ENCODE data around the gene CNOT10.

The CNOT10 gene

GRCh38 chr3:32743934-32744333, 58.9 kb downstream of the CNOT10 start:
- Histone ChIP-seq H3K9ac (ENCODE audit: low read depth in 1 of 2, low read length in 2 of 2) (no peak overlapping the region), H3K9me3 (ENCODE audit: control insufficient read depth in 1 of 2, low read length in 2 of 2) (no peaks in the 10 kb centered on the region), H3K36me3 (ENCODE audit: control insufficient read depth in 1 of 2, insufficient read depth in 2 of 2, low read length in 2 of 2) (peaks cover 0 to 12% of the 10 kb centered on the region in 2 donors), H3K27ac (ENCODE audit: low read depth, low read length) (no peak overlapping the region), H3K4me3 (ENCODE audit: low read depth in 1 of 2, low read length in 2 of 2) (no peak overlapping the region), H3K4me1 (ENCODE audit: control insufficient read depth in 1 of 2, insufficient read depth in 2 of 2, low read length in 2 of 2) (no peaks in the 10 kb centered on the region), H3K27me3 (ENCODE audit: control insufficient read depth in 1 of 2, insufficient read depth in 2 of 2, low read length in 2 of 2) (no peaks in the 10 kb centered on the region)

DNA sequence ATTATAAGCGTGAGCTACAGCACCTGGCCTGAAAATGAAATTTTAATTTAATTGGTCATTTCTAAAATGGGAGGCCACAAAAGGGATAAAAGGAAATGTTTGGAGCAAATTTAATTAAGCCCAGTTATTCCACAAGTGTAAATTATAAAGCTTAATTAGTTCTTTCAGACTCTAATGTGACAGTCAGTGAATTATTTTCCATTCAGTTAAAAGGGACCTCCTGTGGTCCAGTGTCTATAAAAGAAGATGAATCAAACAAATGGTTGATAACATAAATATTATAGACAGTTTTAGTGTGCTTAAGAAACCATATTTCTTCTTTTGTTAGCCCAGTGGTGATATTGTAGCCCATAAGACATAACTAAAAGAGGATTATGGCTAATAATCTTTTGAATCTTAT, 66.4 kb downstream of the CNOT10 start:
- Histone ChIP-seq H3K9ac (ENCODE audit: low read depth in 1 of 2, low read length in 2 of 2) (no peak overlapping the region), H3K4me1 (ENCODE audit: control insufficient read depth in 1 of 2, insufficient read depth in 2 of 2, low read length in 2 of 2) (no peaks in the 10 kb centered on the region), H3K4me3 (ENCODE audit: low read depth in 1 of 2, low read length in 2 of 2) (no peak overlapping the region), H3K9me3 (ENCODE audit: control insufficient read depth in 1 of 2, low read length in 2 of 2) (no peaks in the 10 kb centered on the region), H3K36me3 (ENCODE audit: control insufficient read depth in 1 of 2, insufficient read depth in 2 of 2, low read length in 2 of 2) (no peaks in the 10 kb centered on the region), H3K27me3 (ENCODE audit: control insufficient read depth in 1 of 2, insufficient read depth in 2 of 2, low read length in 2 of 2) (no peaks in the 10 kb centered on the region), H3K27ac (ENCODE audit: low read depth, low read length) (no peak overlapping the region)

DNA sequence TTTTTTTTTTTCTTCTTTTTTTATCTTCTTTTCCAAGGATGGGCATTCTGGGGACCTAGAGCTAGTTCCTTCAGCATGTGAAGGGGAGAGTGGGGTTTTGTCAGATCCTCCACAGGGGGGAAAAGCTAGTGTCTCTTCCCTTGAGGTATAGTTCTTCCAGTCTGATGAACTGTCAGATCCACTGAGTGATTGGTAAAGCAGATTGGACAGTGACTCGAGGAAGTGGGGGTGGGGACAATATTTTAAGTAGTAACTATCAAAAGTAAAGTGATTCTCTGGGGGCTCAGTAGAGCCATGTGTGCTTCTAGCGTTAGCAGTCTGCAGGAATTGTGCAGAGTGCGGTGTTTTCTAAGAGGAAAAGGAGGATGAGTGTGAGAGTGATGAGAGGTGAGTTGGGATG, 70.8 kb downstream of the CNOT10 start:
- H3K27ac ChIP-seq (ENCODE audit: low read depth, low read length): no peak overlapping the region
- H3K4me3 ChIP-seq (ENCODE audit: low read depth in 1 of 2, low read length in 2 of 2): no peak overlapping the region
- H3K9me3 ChIP-seq (ENCODE audit: control insufficient read depth in 1 of 2, low read length in 2 of 2): no peaks in the 10 kb centered on the region
- no peak overlapping the region for H3K9ac ChIP-seq (ENCODE audit: low read depth in 1 of 2, low read length in 2 of 2)
- H3K36me3 ChIP-seq (ENCODE audit: control insufficient read depth in 1 of 2, insufficient read depth in 2 of 2, low read length in 2 of 2): peaks cover 4 to 7% of the 10 kb centered on the region in 2 donors
- no peaks in the 10 kb centered on the region for H3K4me1 ChIP-seq (ENCODE audit: control insufficient read depth in 1 of 2, insufficient read depth in 2 of 2, low read length in 2 of 2)
- H3K27me3 ChIP-seq (ENCODE audit: control insufficient read depth in 1 of 2, insufficient read depth in 2 of 2, low read length in 2 of 2): no peaks in the 10 kb centered on the region

- Histone ChIP-seq H3K27me3 (ENCODE audit: control insufficient read depth in 1 of 2, insufficient read depth in 2 of 2, low read length in 2 of 2) (no peaks in the 10 kb centered on the region), H3K27ac (ENCODE audit: low read depth, low read length) (no peak overlapping the region), H3K4me3 (ENCODE audit: low read depth in 1 of 2, low read length in 2 of 2) (no peak overlapping the region), H3K9me3 (ENCODE audit: control insufficient read depth in 1 of 2, low read length in 2 of 2) (no peaks in the 10 kb centered on the region), H3K4me1 (ENCODE audit: control insufficient read depth in 1 of 2, insufficient read depth in 2 of 2, low read length in 2 of 2) (no peaks in the 10 kb centered on the region), H3K9ac (ENCODE audit: low read depth in 1 of 2, low read length in 2 of 2) (no peak overlapping the region), H3K36me3 (ENCODE audit: control insufficient read depth in 1 of 2, insufficient read depth in 2 of 2, low read length in 2 of 2) (peaks cover 4 to 18% of the 10 kb centered on the region in 2 donors)
Measured at GRCh38 chr3:32757618-32758374, 72.8 kb downstream of the CNOT10 start.

DNA sequence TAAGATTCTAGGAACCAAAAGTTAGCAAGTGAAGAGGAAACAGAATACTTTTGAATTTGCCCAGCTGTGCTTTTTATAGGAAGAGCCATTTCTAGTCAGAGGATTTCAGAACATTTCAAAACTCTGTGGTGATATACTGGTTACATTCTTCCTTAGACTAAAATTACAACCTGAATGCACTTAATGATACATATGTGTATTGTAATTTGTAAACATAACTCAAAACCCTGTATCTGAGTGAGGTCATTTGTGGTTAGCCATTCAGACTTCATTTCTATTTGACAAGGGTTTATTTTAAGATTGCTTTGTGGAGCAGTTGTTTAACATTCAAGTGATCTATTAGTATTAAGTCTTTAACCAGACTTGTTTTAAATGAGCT, 73.4 kb downstream of the CNOT10 start:
- Histone ChIP-seq H3K27ac (ENCODE audit: low read depth, low read length) (no peak overlapping the region), H3K27me3 (ENCODE audit: control insufficient read depth in 1 of 2, insufficient read depth in 2 of 2, low read length in 2 of 2) (no peaks in the 10 kb centered on the region), H3K36me3 (ENCODE audit: control insufficient read depth in 1 of 2, insufficient read depth in 2 of 2, low read length in 2 of 2) (peaks cover 4 to 22% of the 10 kb centered on the region in 2 donors), H3K9ac (ENCODE audit: low read depth in 1 of 2, low read length in 2 of 2) (no peak overlapping the region), H3K4me3 (ENCODE audit: low read depth in 1 of 2, low read length in 2 of 2) (no peak overlapping the region), H3K9me3 (ENCODE audit: control insufficient read depth in 1 of 2, low read length in 2 of 2) (no peaks in the 10 kb centered on the region), H3K4me1 (ENCODE audit: control insufficient read depth in 1 of 2, insufficient read depth in 2 of 2, low read length in 2 of 2) (no peaks in the 10 kb centered on the region)

- Histone ChIP-seq H3K4me3 (ENCODE audit: low read depth in 1 of 2, low read length in 2 of 2) (no peak overlapping the region), H3K9me3 (ENCODE audit: control insufficient read depth in 1 of 2, low read length in 2 of 2) (no peaks in the 10 kb centered on the region), H3K9ac (ENCODE audit: low read depth in 1 of 2, low read length in 2 of 2) (no peak overlapping the region), H3K27me3 (ENCODE audit: control insufficient read depth in 1 of 2, insufficient read depth in 2 of 2, low read length in 2 of 2) (no peaks in the 10 kb centered on the region), H3K27ac (ENCODE audit: low read depth, low read length) (no peak overlapping the region), H3K36me3 (ENCODE audit: control insufficient read depth in 1 of 2, insufficient read depth in 2 of 2, low read length in 2 of 2) (peaks cover 4 to 23% of the 10 kb centered on the region in 2 donors), H3K4me1 (ENCODE audit: control insufficient read depth in 1 of 2, insufficient read depth in 2 of 2, low read length in 2 of 2) (no peaks in the 10 kb centered on the region)
Measured at GRCh38 chr3:32759342-32759741, 74.4 kb downstream of the CNOT10 start.

DNA sequence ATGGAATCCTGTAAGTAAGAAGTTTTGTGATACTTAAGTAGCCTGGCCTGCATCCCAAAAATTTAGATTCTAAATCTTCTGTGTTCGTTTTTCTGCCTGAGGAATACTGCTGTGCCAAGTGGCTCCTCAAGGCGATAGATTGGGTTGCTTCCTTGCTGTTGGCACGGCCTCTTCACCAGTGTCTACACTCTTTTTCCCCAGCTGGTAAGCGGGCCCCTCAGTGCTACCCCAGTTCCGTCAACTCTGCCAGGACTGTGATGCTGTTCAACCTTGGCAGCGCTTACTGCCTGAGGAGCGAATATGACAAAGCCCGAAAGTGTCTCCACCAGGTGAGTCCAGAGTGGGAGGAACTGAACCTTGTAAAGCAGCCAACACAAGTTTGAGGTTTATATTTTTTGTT, 79.5 kb downstream of the CNOT10 start:
- peaks cover 9 to 48% of the 10 kb centered on the region in 2 donors for H3K36me3 ChIP-seq (ENCODE audit: control insufficient read depth in 1 of 2, insufficient read depth in 2 of 2, low read length in 2 of 2)
- no peaks in the 10 kb centered on the region for H3K27me3 ChIP-seq (ENCODE audit: control insufficient read depth in 1 of 2, insufficient read depth in 2 of 2, low read length in 2 of 2)
- H3K4me1 ChIP-seq (ENCODE audit: control insufficient read depth in 1 of 2, insufficient read depth in 2 of 2, low read length in 2 of 2): no peaks in the 10 kb centered on the region
- H3K9me3 ChIP-seq (ENCODE audit: control insufficient read depth in 1 of 2, low read length in 2 of 2): no peaks in the 10 kb centered on the region
- H3K27ac ChIP-seq (ENCODE audit: low read depth, low read length): no peak overlapping the region
- no peak overlapping the region for H3K9ac ChIP-seq (ENCODE audit: low read depth in 1 of 2, low read length in 2 of 2)
- H3K4me3 ChIP-seq (ENCODE audit: low read depth in 1 of 2, low read length in 2 of 2): no peak overlapping the region

DNA sequence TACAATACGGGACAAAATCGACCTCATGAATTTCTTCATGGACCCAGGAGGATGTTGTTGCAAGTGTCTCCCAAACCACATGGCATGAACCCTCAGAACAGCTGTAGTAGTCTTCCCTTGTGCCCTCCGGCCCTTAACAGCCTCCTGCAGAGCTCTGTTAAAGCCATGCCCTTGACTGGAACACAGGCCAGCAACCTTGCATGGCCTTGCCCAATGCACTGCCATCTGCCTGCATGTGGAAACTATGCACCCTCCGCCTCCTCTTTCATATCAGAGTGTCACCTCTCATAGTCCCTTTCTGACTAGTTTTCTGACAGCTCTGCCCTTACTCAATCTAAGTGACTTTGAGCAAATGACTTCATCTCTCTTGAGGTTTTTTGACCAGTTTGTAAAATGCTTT, 93.4 kb downstream of the CNOT10 start:
- Histone ChIP-seq H3K9me3 (ENCODE audit: control insufficient read depth in 1 of 2, low read length in 2 of 2) (no peaks in the 10 kb centered on the region), H3K4me3 (ENCODE audit: low read depth in 1 of 2, low read length in 2 of 2) (no peak overlapping the region), H3K4me1 (ENCODE audit: control insufficient read depth in 1 of 2, insufficient read depth in 2 of 2, low read length in 2 of 2) (peaks cover 0 to 5% of the 10 kb centered on the region in 2 donors), H3K36me3 (ENCODE audit: control insufficient read depth in 1 of 2, insufficient read depth in 2 of 2, low read length in 2 of 2) (peaks cover 4 to 20% of the 10 kb centered on the region in 2 donors), H3K9ac (ENCODE audit: low read depth in 1 of 2, low read length in 2 of 2) (no peak overlapping the region), H3K27me3 (ENCODE audit: control insufficient read depth in 1 of 2, insufficient read depth in 2 of 2, low read length in 2 of 2) (no peaks in the 10 kb centered on the region), H3K27ac (ENCODE audit: low read depth, low read length) (no peak overlapping the region)

DNA sequence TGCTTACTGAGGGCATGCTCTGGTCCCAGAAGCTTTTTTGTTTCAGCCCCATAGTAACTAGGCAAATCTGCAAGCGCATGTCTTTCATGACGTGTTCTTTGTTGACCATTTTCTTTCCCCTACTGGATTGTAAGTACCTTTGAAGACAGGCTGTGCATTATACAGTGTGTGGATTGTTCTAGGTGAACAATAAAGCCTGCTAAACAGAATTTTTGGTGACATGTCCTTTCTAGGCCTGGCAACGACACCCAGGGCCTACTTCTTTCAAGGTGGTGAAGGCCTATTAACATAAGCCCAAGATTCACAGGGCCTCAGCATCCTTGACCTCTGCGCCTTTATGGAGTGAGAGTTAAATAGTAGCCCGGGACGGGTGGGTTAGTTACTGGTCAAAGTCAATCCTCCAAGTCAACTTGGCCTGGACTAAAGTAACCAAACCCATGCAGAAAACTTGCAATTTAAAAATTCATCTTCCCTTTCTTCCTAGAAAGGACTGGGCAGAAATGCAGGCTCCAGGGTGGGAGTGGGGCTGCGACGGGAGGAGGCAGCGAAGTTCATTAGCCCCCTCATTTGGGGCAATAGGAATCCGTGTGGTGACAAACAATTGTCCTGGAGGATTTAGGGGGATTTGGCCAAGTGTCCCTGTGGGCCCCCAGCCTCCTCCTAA, 95.2 kb downstream of the CNOT10 start:
- peaks cover 0 to 5% of the 10 kb centered on the region in 2 donors for H3K36me3 ChIP-seq (ENCODE audit: control insufficient read depth in 1 of 2, insufficient read depth in 2 of 2, low read length in 2 of 2)
- H3K27me3 ChIP-seq (ENCODE audit: control insufficient read depth in 1 of 2, insufficient read depth in 2 of 2, low read length in 2 of 2): no peaks in the 10 kb centered on the region
- no peak overlapping the region for H3K27ac ChIP-seq (ENCODE audit: low read depth, low read length)
- peak overlapping the region; percentile 67 to 87 for H3K4me3 ChIP-seq (ENCODE audit: low read depth in 1 of 2, low read length in 2 of 2)
- no peaks in the 10 kb centered on the region for H3K9me3 ChIP-seq (ENCODE audit: control insufficient read depth in 1 of 2, low read length in 2 of 2)
- H3K4me1 ChIP-seq (ENCODE audit: control insufficient read depth in 1 of 2, insufficient read depth in 2 of 2, low read length in 2 of 2): peaks cover 0 to 5% of the 10 kb centered on the region in 2 donors
- no peak overlapping the region for H3K9ac ChIP-seq (ENCODE audit: low read depth in 1 of 2, low read length in 2 of 2)

GRCh38 chr3:32780735-32781210, 95.8 kb downstream of the CNOT10 start:
- Histone ChIP-seq H3K9me3 (ENCODE audit: control insufficient read depth in 1 of 2, low read length in 2 of 2) (no peaks in the 10 kb centered on the region), H3K4me3 (ENCODE audit: low read depth in 1 of 2, low read length in 2 of 2) (peak overlapping the region; percentile 67 to 87), H3K27me3 (ENCODE audit: control insufficient read depth in 1 of 2, insufficient read depth in 2 of 2, low read length in 2 of 2) (no peaks in the 10 kb centered on the region), H3K27ac (ENCODE audit: low read depth, low read length) (no peak overlapping the region), H3K36me3 (ENCODE audit: control insufficient read depth in 1 of 2, insufficient read depth in 2 of 2, low read length in 2 of 2) (peaks cover 0 to 5% of the 10 kb centered on the region in 2 donors), H3K4me1 (ENCODE audit: control insufficient read depth in 1 of 2, insufficient read depth in 2 of 2, low read length in 2 of 2) (peaks cover 0 to 5% of the 10 kb centered on the region in 2 donors), H3K9ac (ENCODE audit: low read depth in 1 of 2, low read length in 2 of 2) (peak overlapping the region; percentile 20 to 38)

Measured in duodenal mucosa (tissue), 2 donors.